GM12872 (cell line): ENCODE measurements around the gene KMT5C.

Experiments
- TF ChIP-seq, protein P1 (sequence below): IDR thresholded peaks from 3 replicates; pipeline ENCODE4 v1.5.1; 2011; ENCODE audit warnings: low read depth, mild to moderate bottlenecking, low read length, moderate library complexity; ENCODE audit not compliant: insufficient read depth

The KMT5C gene

DNA sequence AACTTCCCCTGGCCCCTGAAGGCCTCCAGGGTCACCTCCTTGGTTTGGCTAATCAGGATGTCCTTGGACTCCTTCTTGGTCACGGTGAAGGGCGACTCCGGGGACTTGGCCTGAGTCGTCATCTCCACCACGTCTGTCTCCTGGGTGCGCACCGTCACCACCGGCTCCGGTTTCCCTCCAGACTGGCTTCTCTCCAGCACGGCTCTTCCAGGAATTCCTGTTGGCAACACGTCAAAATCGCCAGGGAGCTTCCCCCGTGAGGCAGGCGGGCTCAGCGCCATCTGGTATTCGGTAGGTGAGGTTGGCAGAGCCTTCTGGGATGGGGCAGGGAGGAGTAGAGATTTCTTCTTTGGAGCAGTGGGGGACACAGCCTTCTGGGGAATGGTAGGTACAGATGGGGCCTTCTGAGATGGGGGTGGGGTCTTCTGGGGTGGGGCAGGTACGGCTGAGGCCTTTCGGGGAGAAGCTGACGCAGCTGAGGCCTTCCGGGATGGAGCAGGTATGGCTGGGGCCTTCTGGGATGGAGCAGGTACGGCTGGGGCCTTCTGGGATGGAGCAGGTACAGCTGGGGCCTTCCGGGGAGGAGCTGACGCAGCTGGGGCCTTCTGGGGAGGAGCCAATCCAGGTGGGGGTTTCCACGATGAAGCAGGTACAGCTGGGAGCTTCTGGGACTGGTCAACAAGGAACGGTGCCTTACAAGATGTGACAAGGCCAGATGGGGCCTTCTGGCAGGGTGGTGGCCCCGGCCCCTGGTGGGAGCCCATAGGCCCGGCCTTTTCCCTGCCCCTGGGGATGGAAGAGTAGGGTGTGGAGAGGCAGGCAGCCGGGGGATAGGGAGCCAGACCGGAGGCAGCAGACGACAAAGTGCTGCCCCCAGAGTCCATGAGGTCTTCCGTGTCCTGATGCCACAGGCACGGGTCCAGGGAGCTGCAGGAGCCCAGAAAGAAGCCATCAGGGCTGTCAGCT is 19.6 kb downstream of the KMT5C start:
- TF ChIP-seq, protein P1, sequence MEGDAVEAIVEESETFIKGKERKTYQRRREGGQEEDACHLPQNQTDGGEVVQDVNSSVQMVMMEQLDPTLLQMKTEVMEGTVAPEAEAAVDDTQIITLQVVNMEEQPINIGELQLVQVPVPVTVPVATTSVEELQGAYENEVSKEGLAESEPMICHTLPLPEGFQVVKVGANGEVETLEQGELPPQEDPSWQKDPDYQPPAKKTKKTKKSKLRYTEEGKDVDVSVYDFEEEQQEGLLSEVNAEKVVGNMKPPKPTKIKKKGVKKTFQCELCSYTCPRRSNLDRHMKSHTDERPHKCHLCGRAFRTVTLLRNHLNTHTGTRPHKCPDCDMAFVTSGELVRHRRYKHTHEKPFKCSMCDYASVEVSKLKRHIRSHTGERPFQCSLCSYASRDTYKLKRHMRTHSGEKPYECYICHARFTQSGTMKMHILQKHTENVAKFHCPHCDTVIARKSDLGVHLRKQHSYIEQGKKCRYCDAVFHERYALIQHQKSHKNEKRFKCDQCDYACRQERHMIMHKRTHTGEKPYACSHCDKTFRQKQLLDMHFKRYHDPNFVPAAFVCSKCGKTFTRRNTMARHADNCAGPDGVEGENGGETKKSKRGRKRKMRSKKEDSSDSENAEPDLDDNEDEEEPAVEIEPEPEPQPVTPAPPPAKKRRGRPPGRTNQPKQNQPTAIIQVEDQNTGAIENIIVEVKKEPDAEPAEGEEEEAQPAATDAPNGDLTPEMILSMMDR: no peak

DNA sequence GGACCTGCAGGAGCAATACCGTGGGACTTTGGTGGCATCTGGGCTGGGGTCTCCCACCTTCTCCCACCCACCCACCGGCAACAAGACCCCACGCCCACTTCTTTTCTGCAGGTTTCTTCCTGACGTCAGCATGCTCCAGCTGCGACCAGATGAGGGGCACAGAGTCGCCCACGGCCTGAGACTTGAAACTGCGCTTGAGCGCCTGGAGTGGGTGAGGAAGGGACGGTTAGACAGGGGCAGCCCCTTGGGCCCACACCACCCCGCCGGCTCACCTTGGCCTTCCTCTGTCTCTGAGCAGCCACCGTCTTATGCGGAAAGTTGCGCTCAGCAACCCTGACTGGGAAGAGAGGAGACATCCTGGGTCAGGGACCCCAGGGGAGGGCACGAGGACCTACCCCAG is 21.2 kb downstream of the KMT5C start:
- TF ChIP-seq, protein P1: no peak

DNA sequence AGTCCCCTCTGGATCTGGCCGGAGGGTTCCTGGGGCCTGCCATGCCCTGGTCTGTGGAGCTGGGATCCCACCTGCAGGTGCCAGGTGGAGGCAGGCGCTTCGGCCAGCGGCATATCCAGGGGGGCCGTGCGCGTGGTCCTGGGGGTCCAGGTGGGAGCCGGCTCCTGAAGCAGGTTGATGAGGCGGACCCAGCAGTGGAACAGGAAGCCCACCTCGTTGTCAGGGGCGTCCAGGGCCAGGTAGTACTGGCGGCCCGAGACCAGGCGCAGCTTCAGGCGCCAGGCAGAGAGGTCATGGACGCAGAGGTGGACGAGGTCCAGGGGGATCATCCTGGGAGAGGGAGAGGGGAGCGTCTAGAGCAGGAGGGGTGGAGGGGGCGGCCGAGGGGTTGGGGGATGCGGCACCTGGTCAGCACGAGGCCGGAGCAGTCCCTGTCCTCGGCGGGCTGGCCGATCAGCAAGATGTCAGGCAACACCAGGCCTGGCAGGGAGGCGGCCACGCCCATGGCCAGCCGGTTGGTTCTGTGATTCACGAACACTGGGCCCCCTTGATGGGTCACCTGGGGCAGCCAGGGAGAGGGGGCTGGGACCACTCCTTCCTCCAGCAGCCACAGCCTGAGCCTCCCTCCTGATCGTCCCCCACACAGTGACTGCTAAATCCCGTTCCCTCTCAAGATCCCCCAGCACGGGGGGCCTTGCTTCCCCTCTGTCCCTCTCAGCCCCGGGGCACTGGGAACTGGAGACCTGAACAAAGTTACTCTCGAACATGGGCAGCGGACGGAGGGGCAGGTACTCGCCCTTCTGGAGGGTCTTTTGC is 22.7 kb downstream of the KMT5C start:
- TF ChIP-seq, protein P1: no peak

DNA sequence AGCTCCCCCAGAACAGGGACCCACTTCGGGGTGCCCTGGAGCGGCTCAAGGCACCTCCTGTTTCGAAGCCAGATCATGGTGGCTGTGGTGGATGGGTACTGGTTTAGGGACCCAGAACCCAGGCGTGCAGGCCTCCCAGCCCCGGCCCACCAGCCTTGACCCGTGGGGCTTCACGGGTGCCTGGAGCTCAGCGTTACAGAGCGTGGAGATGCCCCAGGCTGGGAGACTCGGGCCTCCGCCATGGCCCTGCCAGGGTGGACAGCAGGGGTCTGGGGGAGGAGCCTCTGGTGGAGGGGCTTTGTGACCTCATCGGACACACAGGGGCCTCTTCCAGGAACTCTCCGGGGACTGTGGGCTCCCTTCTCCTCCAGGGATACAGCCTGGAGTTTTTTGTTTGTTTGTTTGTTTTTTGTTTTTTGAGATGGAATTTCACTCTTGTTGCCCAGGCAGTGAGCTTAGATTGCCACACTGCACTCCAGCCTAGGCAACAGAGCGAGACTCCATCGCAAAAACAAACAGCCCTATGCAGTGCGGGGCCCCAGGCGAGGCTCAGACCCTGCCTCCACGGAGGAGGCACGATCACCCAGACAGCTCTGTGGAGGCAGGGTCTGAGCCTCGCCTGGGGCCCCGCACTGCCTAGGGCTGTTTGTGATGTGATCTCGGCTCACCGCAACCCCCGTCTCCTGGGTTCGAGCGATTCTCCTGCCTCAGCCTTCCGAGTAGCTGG is 23.5 kb downstream of the KMT5C start, which contains the start of gene GARIN5B:
Gene GARIN5B, minus strand, starts transcription at position 271 of the 727 bp plus-strand sequence. Its CDS starts 194 bp downstream, at position 77.
- TF ChIP-seq, protein P1: no peak

- TF ChIP-seq, protein P1: no peak
These were observed 25.6 kb downstream of the KMT5C start for GRCh38 chr19:55365245-55365644.

- TF ChIP-seq, protein P1: no peak
These were observed 26.3 kb downstream of the KMT5C start for GRCh38 chr19:55365964-55366363.
